Natural killer cell (primary cell): ENCODE results near the gene GSS. TPM values are rescaled to one million over a fixed set of nuclear protein-coding genes. Genes with fewer than 3 reads are reported as not detected.

Source experiments
- ATAC-seq, 3 donors: fragments of 150-1000 bp in 2 of 3; fragments of 200-7000 bp in 1 of 3; cut with Tn5 transposase; 1 replicate in 1 of 3; 2 replicates in 2 of 3; pipeline ENCODE4 v1.10.0; 2021; ENCODE audit warnings: mild to moderate bottlenecking in 2 of 3, moderate library complexity in 2 of 3
- DNase-seq, 2 donors: peaks; one replicate each; pipeline versions ENCODE4 v3.0.0 to v3.0.0-alpha.2; 2013 to 2021; ENCODE audit warnings: mixed read lengths in 1 of 2
- H3K27ac ChIP-seq: one replicate; pipeline ENCODE4 v1.5.1; 2013; ENCODE audit warnings: mild to moderate bottlenecking, low read length
- H3K27me3 ChIP-seq: one replicate; pipeline ENCODE4 v1.6.1; 2013; ENCODE audit warnings: low read length; ENCODE audit not compliant: control insufficient read depth, insufficient read depth
- H3K36me3 ChIP-seq: one replicate; pipeline ENCODE4 v1.6.1; 2013; ENCODE audit warnings: low read length; ENCODE audit not compliant: control insufficient read depth, insufficient read depth
- H3K4me1 ChIP-seq: one replicate; pipeline ENCODE4 v1.6.1; 2013; ENCODE audit warnings: low read length; ENCODE audit not compliant: control insufficient read depth, insufficient read depth
- H3K4me3 ChIP-seq: one replicate; pipeline ENCODE4 v1.5.1; 2013; ENCODE audit warnings: low read length
- H3K9me3 ChIP-seq: one replicate; pipeline ENCODE4 v1.6.1; 2013; ENCODE audit warnings: low read length; ENCODE audit not compliant: control insufficient read depth, insufficient read depth
- H3K27ac Mint-ChIP-seq, 2 donors: one replicate each; pipeline ENCODE4 v1.8.0; 2022; ENCODE audit warnings: mild to moderate bottlenecking in 2 of 2, mixed read lengths in 2 of 2, moderate library complexity in 1 of 2
- H3K27me3 Mint-ChIP-seq, 2 donors: one replicate each; pipeline ENCODE4 v1.8.0; 2022; ENCODE audit warnings: low read depth in 2 of 2, mixed read lengths in 2 of 2
- H3K36me3 Mint-ChIP-seq: one replicate; pipeline ENCODE4 v1.8.0; 2022; ENCODE audit warnings: mixed read lengths
- H3K4me1 Mint-ChIP-seq, 2 donors: one replicate each; pipeline ENCODE4 v1.8.0; 2022; ENCODE audit warnings: mixed read lengths in 2 of 2
- H3K4me3 Mint-ChIP-seq: one replicate; pipeline ENCODE4 v1.8.0; 2022; ENCODE audit warnings: mild to moderate bottlenecking, moderate library complexity, mixed read lengths
- H3K9me3 Mint-ChIP-seq, 2 donors: one replicate each; pipeline ENCODE4 v1.8.0; 2022; ENCODE audit warnings: mixed read lengths in 2 of 2
- CTCF ChIP-seq: fragments of 200-600 bp; IDR thresholded peaks from one replicate; pipeline ENCODE4 v1.8.0; 2022; ENCODE audit warnings: antibody characterized with exemption
- WGBS: methylation state at CpG from one replicate; pipeline ENCODE4 v1.1.7; 2013; ENCODE audit warnings: missing lambda C conversion rate; ENCODE audit not compliant: insufficient coverage; 5-methylcytosine and 5-hydroxymethylcytosine counted together
- intact Hi-C: fragments of 100-400 bp; cut with micrococcal nuclease; formaldehyde crosslinking; loops from one replicate; pipeline ENCODE4 v1.14.2; 2022
- total RNA-seq, 4 donors: library from RNA; stranded (reverse); fragments of 120-200 nt in 1 of 4; gene quantifications; one replicate each; pipeline versions ENCODE4 v1.2.3 to v1.2.4, GENCODE V29; 2013 to 2022

The GSS gene
- total RNA-seq, 3 donors from 2014 or later (not counting 1 experiment from before 2014, with no cell fraction given): 27.4 to 35.4 (median 30.3) TPM

DNA sequence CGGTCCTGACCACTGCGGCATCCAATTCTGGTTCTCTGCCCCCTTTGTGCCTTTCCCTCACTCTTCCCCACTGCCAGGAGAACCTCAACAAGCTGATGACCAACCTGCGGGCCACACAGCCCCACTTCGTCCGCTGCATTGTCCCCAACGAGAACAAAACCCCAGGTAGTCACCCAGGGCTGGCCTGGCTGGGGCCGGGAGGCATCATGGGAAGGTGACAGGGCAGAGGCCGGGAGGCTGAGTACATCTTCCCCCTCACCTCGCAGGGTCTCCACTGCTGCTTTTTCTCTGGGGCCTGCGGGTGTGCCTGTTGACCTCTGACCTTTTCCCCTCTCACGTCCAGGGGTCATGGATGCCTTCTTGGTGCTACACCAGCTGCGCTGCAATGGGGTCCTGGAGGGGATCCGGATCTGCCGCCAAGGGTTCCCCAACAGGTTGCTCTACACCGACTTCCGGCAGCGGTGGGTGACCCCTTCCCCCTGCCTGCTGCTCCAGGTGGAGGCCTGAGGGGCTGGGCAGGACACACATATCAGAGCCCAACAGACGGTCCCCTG, 35.1 kb upstream of the GSS start:
- Histone ChIP-seq H3K27ac (no peak overlapping the region), H3K36me3 (peaks cover 9% of the 10 kb centered on the region), H3K4me1 (no peaks in the 10 kb centered on the region), H3K9me3 (no peaks in the 10 kb centered on the region), H3K4me3 (no peak overlapping the region), H3K27me3 (no peaks in the 10 kb centered on the region)
- 95% methylated on average over 18 of the region's 18 CpGs for WGBS
- intact Hi-C loops: no loop called here
- H3K27ac Mint-ChIP-seq: no peak overlapping the region
- no peak overlapping the region for H3K4me3 Mint-ChIP-seq
- no peaks in the 10 kb centered on the region for H3K9me3 Mint-ChIP-seq
- DNase-seq: no peak
- H3K36me3 Mint-ChIP-seq: no peaks in the 10 kb centered on the region
- TF ChIP-seq CTCF: no peak
- peaks cover 0 to 7% of the 10 kb centered on the region in 2 donors for H3K4me1 Mint-ChIP-seq
- H3K27me3 Mint-ChIP-seq: no peaks in the 10 kb centered on the region
- no peak for ATAC-seq

GRCh38 chr20:34990231-34990630, 34.6 kb upstream of the GSS start:
- Histone ChIP-seq H3K4me1 (no peaks in the 10 kb centered on the region), H3K27me3 (no peaks in the 10 kb centered on the region), H3K27ac (no peak overlapping the region), H3K36me3 (peaks cover 6% of the 10 kb centered on the region), H3K4me3 (no peak overlapping the region), H3K9me3 (no peaks in the 10 kb centered on the region)
- no peak for DNase-seq
- no peak for TF ChIP-seq CTCF
- no peaks in the 10 kb centered on the region for H3K9me3 Mint-ChIP-seq
- H3K4me3 Mint-ChIP-seq: no peak overlapping the region
- 97% methylated on average over 11 of the region's 11 CpGs for WGBS
- H3K36me3 Mint-ChIP-seq: no peaks in the 10 kb centered on the region
- intact Hi-C loops: no loop called here
- peaks cover 0 to under 1% of the 10 kb centered on the region in 2 donors for H3K27me3 Mint-ChIP-seq
- H3K4me1 Mint-ChIP-seq: peaks cover 0 to 9% of the 10 kb centered on the region in 2 donors
- no peak overlapping the region for H3K27ac Mint-ChIP-seq
- no peak for ATAC-seq

DNA sequence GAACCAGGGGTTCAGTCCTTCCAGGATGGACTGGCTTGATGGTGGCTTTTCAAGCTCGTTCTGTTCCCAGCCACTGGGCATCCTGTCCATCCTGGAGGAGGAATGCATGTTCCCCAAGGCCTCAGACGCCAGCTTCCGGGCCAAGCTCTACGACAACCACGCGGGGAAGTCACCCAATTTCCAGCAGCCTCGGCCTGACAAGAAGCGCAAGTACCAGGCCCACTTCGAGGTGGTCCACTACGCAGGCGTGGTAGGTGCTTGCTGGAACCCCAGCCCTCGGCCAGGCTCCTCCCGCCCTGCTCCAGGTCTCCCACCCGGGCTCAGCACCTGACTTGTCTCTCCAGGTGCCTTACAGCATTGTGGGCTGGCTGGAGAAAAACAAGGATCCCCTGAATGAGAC, 34.1 kb upstream of the GSS start:
- no peak overlapping the region for H3K4me3 ChIP-seq
- TF ChIP-seq CTCF: no peak
- Mint-ChIP-seq H3K27me3 (peaks cover 0 to 2% of the 10 kb centered on the region in 2 donors), H3K36me3 (no peaks in the 10 kb centered on the region), H3K9me3 (no peaks in the 10 kb centered on the region), H3K27ac (no peak overlapping the region), H3K4me3 (no peak overlapping the region), H3K4me1 (peaks cover 0 to 11% of the 10 kb centered on the region in 2 donors)
- H3K36me3 ChIP-seq: peaks cover 3% of the 10 kb centered on the region
- WGBS: 93% methylated on average over 14 of the region's 14 CpGs
- DNase-seq: no peak
- H3K27ac ChIP-seq: no peak overlapping the region
- no peaks in the 10 kb centered on the region for H3K4me1 ChIP-seq
- H3K27me3 ChIP-seq: no peaks in the 10 kb centered on the region
- no peak for ATAC-seq
- intact Hi-C loops: no loop called here
- H3K9me3 ChIP-seq: no peaks in the 10 kb centered on the region

DNA sequence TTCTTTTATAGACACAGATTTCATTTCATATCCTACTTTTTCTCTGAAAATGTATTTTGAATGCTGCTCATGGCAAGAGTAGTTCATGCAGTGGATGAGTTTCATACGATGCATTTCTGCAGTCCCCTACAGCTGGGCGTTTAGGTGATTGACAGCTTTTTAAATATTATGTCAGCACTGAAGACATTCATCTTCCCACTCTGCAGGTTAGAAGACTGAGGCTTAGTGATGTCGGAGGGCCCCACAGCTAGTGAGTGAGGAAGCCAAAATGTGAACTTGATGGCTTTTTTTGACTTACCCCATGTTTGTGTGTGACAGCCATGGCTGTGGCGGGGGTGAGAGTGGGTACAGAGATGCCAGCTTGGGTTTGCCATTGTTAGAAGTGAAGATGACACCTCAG, 33.5 kb upstream of the GSS start:
- H3K4me1 ChIP-seq: no peaks in the 10 kb centered on the region
- Mint-ChIP-seq H3K27ac (no peak overlapping the region), H3K4me1 (peaks cover 0 to 11% of the 10 kb centered on the region in 2 donors), H3K9me3 (no peaks in the 10 kb centered on the region), H3K4me3 (no peak overlapping the region), H3K27me3 (peaks cover under 1 to 2% of the 10 kb centered on the region in 2 donors), H3K36me3 (no peaks in the 10 kb centered on the region)
- no peak for DNase-seq
- H3K9me3 ChIP-seq: no peaks in the 10 kb centered on the region
- intact Hi-C loops: no loop called here
- TF ChIP-seq CTCF: no peak
- WGBS: 90% methylated on average over 4 of the region's 4 CpGs
- no peak overlapping the region for H3K4me3 ChIP-seq
- peaks cover 3% of the 10 kb centered on the region for H3K36me3 ChIP-seq
- H3K27ac ChIP-seq: no peak overlapping the region
- ATAC-seq: no peak
- H3K27me3 ChIP-seq: no peaks in the 10 kb centered on the region
